Omental fat pad (tissue), 4 donors: ENCODE results near the gene PIGV. TPM values are rescaled to one million over a fixed set of nuclear protein-coding genes. Genes with fewer than 3 reads are reported as not detected.

ENCODE experiments used
- ATAC-seq: fragments of 150-250 bp; one replicate; pipeline ENCODE4 v1.9.1; 2016; ENCODE audit warnings: mild to moderate bottlenecking, moderate library complexity; ENCODE audit not compliant: low FRiP score
- DNase-seq: peaks from one replicate; pipeline ENCODE4 v3.0.0-alpha.2; 2019; ENCODE audit warnings: low spot score
- CTCF ChIP-seq, 3 donors: fragments of 450-650 bp; IDR thresholded peaks; one replicate each; pipeline ENCODE4 v1.5.1; 2016 to 2017; ENCODE audit warnings: antibody characterized with exemption in 3 of 3, mild to moderate bottlenecking in 3 of 3, moderate library complexity in 2 of 3
- total RNA-seq, 4 donors: library from RNA; depleted of rRNA; stranded (reverse); fragments of >200 nt; gene quantifications; one replicate each; pipeline ENCODE4 v1.1.0, GENCODE V29; 2016

Gene PIGV
- total RNA-seq, 4 donors from 2014 or later: 7.9 to 17.1 (median 16.5) TPM

GRCh38 chr1:26826261-26827105 is 38.7 kb downstream of the PIGV start, which contains the start of gene ZDHHC18:
TSS of gene ZDHHC18 (plus strand) at chr1:26826688. CDS start at chr1:26826805, 117 bp downstream.
- peak; percentile 40 for DNase-seq
- TF ChIP-seq CTCF (IDR thresholded peaks at IDR 0.05): no peak
- peak; percentile 91 for ATAC-seq

DNA sequence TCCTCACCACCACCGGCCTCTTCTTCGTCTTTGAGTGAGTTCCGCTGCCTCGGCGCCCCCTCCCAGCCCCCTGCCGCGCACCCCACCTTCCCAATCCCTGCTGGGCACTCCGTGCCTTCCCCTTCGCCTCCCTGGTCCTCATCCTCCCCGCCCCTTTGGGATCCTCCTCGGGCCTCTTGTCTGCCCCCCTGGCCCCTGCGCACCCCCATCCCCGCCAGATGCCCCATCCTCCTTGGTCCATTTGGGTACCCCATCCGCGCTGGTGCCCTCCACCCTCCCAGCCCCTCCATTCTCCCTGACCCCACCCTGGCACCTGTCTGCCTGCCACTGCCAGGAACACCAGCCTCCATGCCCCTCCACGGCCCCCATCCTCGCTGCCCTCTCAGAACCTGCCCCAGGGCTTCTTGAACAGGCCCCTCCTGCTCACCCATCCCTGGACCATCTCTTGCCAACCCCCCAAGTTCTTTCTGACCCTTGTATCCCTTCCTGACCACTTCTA is 39.4 kb downstream of the PIGV start:
- no peak for TF ChIP-seq CTCF (IDR thresholded peaks at IDR 0.05)
- no peak for ATAC-seq
- no peak for DNase-seq

GRCh38 chr1:26827663-26828062 is 39.9 kb downstream of the PIGV start:
- DNase-seq: no peak
- no peak for TF ChIP-seq CTCF (IDR thresholded peaks at IDR 0.05)
- ATAC-seq: no peak

- no peak for DNase-seq
- TF ChIP-seq CTCF (IDR thresholded peaks at IDR 0.05): no peak
- no peak for ATAC-seq
Measured at GRCh38 chr1:26828411-26828991, 40.8 kb downstream of the PIGV start.

- no peak for DNase-seq
- no peak for TF ChIP-seq CTCF (IDR thresholded peaks at IDR 0.05)
- ATAC-seq: no peak
Measured at GRCh38 chr1:26829184-26829911, 41.6 kb downstream of the PIGV start.

DNA sequence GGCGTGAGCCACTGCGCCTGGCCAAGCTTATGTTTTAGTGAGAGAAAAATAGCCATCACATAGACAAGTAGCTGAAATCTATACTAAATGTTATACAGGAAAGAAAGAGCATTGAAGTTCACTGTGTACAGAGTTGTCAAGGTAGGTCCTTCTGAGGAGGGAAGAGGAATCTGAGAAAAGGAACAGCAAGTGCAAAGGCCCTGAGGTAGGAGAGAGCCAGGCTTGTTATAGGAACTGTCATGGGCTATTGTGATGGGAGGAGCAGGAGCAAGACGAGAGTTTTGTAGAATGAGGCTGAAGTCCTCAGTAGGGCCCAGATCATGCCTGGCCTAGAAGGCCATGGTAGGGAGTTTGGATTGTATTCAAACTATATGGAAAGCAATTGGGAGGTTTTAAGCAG is 43.3 kb downstream of the PIGV start:
- TF ChIP-seq CTCF (IDR thresholded peaks at IDR 0.05): no peak
- ATAC-seq (no peak), DNase-seq (no peak)
